Pons (tissue), 1 donor: ENCODE measurements around the gene GUCY1A2.

ENCODE experiments used
- DNase-seq: peaks from one replicate; pipeline ENCODE4 v3.0.0-alpha.2; 2016; ENCODE audit warnings: low spot score

Gene GUCY1A2

GRCh38 chr11:106632283-106632682 lies 386.0 kb downstream of the GUCY1A2 start:
- no peak for DNase-seq

- no peak for DNase-seq
These were observed 390.6 kb downstream of the GUCY1A2 start for GRCh38 chr11:106627694-106628093.

GRCh38 chr11:106625566-106625965 lies 392.7 kb downstream of the GUCY1A2 start:
- DNase-seq: no peak

- DNase-seq: no peak
These were observed 393.9 kb downstream of the GUCY1A2 start for GRCh38 chr11:106624377-106624776.
